Panc1 (cell line): ENCODE measurements around the gene DCC.

Experiments
- CTCF ChIP-seq: fragments of 450-650 bp; IDR thresholded peaks from 2 replicates; pipeline ENCODE4 v1.5.1; 2017; ENCODE audit warnings: mild to moderate bottlenecking
- POLR2AphosphoS5 ChIP-seq: IDR thresholded peaks from 2 replicates; pipeline ENCODE4 v1.6.1; 2012; ENCODE audit warnings: mild to moderate bottlenecking, low read depth, low read length, moderate library complexity
- SIN3A ChIP-seq: IDR thresholded peaks from 2 replicates; pipeline ENCODE4 v1.6.1; 2012; ENCODE audit warnings: low read depth, mild to moderate bottlenecking, low read length, moderate library complexity, borderline replicate concordance; ENCODE audit not compliant: insufficient read depth

GRCh38 chr18:53028565-53028964 lies 688.6 kb downstream of the DCC start:
- TF ChIP-seq POLR2AphosphoS5: no peak
- no peak for TF ChIP-seq CTCF
- TF ChIP-seq SIN3A: no peak
